BJ (cell line): ENCODE measurements around the gene FAM89B. TPM values are rescaled to one million over a fixed set of nuclear protein-coding genes. Genes with fewer than 3 reads are reported as not detected.

Experiments
- CTCF ChIA-PET: fragments of 350-600 bp; formaldehyde crosslinking; extraction: SDS; loops from one replicate; lab custom pipeline; 2021; ENCODE audit warnings: antibody characterized with exemption, inconsistent platforms; lab: Yijun Ruan, JAX
- POLR2A ChIA-PET: fragments of 300-600 bp; sonication (Branson Sonifier 250); formaldehyde crosslinking; extraction: SDS; loops from one replicate; lab custom pipeline; 2021; ENCODE audit warnings: antibody characterized with exemption; lab: Charles Lee
- DNase-seq: peaks from one replicate; pipeline ENCODE4 v3.0.0-alpha.2; 2011; ENCODE audit warnings: low read depth
- H3K27me3 ChIP-seq: 2 replicates; pipeline ENCODE4 v1.6.0; 2011; ENCODE audit warnings: low read length; ENCODE audit not compliant: control insufficient read depth, insufficient read depth
- H3K36me3 ChIP-seq: 2 replicates; pipeline ENCODE4 v1.5.1; 2011; ENCODE audit warnings: low read length; ENCODE audit not compliant: control insufficient read depth, insufficient read depth
- H3K4me3 ChIP-seq: 2 replicates; pipeline ENCODE4 v1.5.1; 2011; ENCODE audit warnings: low read depth, mild to moderate bottlenecking, control low read depth, low read length
- polyA plus RNA-seq: library from polyadenylated mRNA; depleted of rRNA; stranded (reverse); fragments of >200 nt; gene quantifications from 2 replicates; pipeline ENCODE4 v1.2.3, GENCODE V29; 2011
- TF ChIP-seq, protein P1 (sequence below): IDR thresholded peaks from 2 replicates; pipeline ENCODE4 v1.5.1; 2011; ENCODE audit warnings: low read depth, mild to moderate bottlenecking, control low read depth, inconsistent platforms, low read length, moderate library complexity; ENCODE audit not compliant: insufficient read depth

FAM89B gene
- polyA plus RNA-seq, 1 experiment, result 56.9 TPM

DNA sequence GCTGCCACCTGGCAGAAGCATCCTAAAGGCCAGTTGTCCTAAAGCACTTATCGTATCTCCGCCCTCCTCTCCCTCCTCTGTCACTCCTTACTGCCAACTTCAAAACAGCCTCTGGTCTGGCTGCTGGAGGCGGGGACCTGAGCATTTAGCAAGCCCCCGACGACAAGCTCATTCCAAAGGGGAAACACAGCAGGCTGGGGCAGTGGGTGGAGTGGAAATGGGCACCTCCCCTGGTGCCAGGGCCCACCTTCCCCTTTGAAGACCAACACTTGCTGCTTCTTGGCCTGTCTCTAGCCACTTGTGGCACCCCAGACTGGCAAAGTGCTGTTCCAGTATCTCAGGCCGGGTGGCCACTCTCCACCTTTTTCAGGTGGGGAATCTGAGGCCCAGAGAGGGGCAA lies 38.1 kb downstream of the FAM89B start:
- TF ChIP-seq, protein P1, sequence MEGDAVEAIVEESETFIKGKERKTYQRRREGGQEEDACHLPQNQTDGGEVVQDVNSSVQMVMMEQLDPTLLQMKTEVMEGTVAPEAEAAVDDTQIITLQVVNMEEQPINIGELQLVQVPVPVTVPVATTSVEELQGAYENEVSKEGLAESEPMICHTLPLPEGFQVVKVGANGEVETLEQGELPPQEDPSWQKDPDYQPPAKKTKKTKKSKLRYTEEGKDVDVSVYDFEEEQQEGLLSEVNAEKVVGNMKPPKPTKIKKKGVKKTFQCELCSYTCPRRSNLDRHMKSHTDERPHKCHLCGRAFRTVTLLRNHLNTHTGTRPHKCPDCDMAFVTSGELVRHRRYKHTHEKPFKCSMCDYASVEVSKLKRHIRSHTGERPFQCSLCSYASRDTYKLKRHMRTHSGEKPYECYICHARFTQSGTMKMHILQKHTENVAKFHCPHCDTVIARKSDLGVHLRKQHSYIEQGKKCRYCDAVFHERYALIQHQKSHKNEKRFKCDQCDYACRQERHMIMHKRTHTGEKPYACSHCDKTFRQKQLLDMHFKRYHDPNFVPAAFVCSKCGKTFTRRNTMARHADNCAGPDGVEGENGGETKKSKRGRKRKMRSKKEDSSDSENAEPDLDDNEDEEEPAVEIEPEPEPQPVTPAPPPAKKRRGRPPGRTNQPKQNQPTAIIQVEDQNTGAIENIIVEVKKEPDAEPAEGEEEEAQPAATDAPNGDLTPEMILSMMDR, result no peak
- Histone ChIP-seq H3K4me3 (no peak overlapping the region), H3K36me3 (peaks cover 14% of the 10 kb centered on the region), H3K27me3 (no peaks in the 10 kb centered on the region)
- POLR2A ChIA-PET, result no interaction called here
- DNase-seq, result no peak
- CTCF ChIA-PET, result interaction anchor here (1.2 to 2.0 kb wide), 3 partner anchors 17 to 34 kb away, joined by 3 to 6 read pairs (median 5); no protein-coding TSS in a partner anchor

DNA sequence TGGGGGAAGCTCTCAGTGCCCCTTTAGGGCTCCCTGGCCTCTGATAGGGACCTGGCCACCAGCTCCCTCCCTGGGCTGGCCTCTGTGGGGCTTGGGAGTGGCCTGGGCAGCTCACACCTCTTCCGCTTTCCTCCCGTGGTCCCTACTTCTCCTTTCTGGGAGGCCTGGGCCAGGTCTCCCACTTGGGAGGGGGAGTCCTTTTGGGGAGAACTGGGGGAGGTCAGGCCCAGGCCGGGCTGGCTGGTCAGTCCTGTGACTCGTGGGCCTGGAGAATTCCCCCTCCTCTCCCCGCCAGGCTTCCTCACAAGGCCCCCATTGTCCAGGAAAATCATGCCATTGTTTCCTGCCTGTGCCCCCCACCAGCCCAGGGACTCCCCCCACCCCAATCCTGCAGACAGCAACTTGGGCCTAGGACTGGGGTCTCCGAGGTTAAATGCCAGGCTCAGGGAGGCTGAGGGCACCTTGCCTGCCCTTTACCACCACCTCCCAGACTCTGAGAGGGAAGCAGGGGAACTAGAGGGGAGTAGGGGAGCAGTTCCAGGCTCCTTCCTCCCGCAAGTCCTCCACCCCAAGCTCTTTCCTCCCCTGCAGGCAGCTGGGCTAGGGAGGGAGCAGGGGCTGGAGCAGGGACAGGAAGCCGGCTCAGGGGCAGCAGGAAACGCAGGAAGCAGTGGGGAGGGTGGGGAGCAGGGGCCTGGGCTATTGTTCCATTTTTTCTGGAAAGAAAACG lies 38.9 kb downstream of the FAM89B start:
- H3K4me3 ChIP-seq, result no peak overlapping the region
- POLR2A ChIA-PET, result no interaction called here

DNA sequence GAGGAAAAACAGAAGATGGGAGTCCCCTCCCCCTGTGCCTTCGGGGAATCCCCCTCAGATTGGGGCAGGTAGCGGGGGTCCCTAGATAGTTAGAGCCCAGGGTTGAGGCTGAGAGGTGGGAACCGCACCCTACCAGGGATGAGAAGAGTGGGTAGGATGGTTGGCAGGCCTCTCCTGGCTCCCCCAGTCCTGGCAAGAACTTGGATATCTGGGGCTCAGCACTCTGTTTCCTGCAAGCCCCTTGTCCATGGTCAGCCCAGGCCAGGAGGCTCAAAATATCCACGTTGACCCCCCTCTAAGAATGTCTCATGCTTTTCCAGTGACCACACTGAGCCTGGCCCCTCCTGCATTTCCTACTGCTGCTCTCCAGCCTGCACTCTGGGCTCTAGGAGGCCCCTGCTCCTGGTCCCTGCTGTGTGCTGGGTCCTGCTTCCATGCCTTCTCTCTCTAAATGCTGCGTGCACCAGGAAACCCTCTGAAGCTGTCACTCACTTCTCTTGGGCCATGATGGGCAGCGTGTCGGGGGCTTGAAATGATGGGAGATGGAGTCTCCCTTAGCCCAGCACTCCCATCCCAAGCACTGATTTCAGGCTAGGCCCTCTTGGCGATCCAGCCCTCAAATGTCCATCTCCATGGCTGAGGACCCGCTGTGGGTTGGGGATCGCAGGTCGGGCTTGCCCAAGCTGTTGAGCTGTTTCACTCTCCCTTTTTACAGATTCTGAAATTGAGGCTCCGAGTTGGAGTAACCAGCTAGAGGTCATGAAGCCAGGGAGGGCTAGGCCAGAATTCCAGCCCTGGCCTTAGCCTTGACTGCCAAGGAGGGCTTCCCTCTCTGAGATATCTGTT lies 39.6 kb downstream of the FAM89B start:
- TF ChIP-seq, protein P1, result no peak
- peak overlapping the region; percentile 59; the same call in 1 of the 2 replicates for H3K4me3 ChIP-seq
- DNase-seq, result no peak
- POLR2A ChIA-PET, result no interaction called here
- no peaks in the 10 kb centered on the region for H3K27me3 ChIP-seq
- CTCF ChIA-PET, result interaction anchor here (0.7 to 2.0 kb wide), 5 partner anchors 17 to 131 kb away, joined by 3 to 6 read pairs (median 4); no protein-coding TSS in a partner anchor
- H3K36me3 ChIP-seq, result peaks cover 13% of the 10 kb centered on the region

More for the DNA sequence above, 38.9 kb downstream of the FAM89B start:
- Histone ChIP-seq H3K27me3 (no peaks in the 10 kb centered on the region), H3K36me3 (peaks cover 13% of the 10 kb centered on the region)
- CTCF ChIA-PET, result interaction anchor here (0.7 to 2.0 kb wide), 3 partner anchors 18 to 130 kb away, joined by 3 to 6 read pairs (median 5); no protein-coding TSS in a partner anchor
- no peak for DNase-seq
- TF ChIP-seq, protein P1, result no peak

DNA sequence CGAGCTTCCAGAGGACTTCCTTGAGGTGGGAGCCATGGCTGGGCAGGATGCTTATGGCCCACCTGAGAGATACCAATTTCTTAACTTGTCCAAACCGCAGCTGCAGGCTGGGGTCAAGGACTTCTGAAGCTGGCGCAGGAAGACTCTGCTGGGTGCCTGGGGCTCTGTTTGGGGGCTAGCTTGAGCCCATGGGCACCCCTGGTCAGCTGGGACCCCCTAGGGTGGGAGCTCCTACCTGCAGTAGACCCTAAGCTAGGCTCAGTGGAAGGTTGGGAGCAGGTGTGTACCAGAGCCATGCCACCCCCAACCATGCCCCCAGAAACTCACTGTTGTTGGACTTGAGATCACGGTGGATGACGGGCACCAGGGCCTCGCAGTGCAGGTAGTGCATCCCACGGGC lies 40.4 kb downstream of the FAM89B start:
- Histone ChIP-seq H3K4me3 (peak overlapping the region; percentile 59), H3K36me3 (peaks cover 18% of the 10 kb centered on the region), H3K27me3 (no peaks in the 10 kb centered on the region)
- POLR2A ChIA-PET, result no interaction called here
- TF ChIP-seq, protein P1, result no peak
- CTCF ChIA-PET, result interaction anchor here (1.2 to 1.9 kb wide), 4 partner anchors 18 to 72 kb away, joined by 3 to 6 read pairs (median 4); no protein-coding TSS in a partner anchor
- no peak for DNase-seq
